GM12872 (cell line): ENCODE results near the gene TUNAR.

Experiments
- TF ChIP-seq, protein P1 (sequence below): IDR thresholded peaks from 3 replicates; pipeline ENCODE4 v1.5.1; 2011; ENCODE audit warnings: low read depth, mild to moderate bottlenecking, low read length, moderate library complexity; ENCODE audit not compliant: insufficient read depth

TUNAR gene

DNA sequence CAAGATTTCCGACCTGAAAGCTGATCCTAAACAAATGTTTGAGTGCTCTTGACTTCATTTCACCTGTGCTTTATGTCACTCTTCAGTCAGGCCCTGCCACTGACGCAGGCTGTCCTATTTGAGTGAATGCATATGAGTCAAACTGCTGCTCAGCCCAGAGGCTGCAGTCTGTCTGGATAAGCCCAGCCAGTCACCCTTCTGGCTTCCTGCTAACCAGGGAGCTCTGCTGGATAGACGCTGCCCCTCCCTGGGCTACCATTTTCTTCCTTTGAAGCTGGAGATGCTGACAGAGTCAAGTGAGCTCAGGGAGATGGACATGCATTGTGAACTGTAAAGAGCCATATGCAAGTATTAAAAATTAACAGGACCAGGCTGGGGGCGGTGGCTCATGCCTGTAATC is 5.1 kb upstream of the TUNAR start:
- TF ChIP-seq, protein P1, sequence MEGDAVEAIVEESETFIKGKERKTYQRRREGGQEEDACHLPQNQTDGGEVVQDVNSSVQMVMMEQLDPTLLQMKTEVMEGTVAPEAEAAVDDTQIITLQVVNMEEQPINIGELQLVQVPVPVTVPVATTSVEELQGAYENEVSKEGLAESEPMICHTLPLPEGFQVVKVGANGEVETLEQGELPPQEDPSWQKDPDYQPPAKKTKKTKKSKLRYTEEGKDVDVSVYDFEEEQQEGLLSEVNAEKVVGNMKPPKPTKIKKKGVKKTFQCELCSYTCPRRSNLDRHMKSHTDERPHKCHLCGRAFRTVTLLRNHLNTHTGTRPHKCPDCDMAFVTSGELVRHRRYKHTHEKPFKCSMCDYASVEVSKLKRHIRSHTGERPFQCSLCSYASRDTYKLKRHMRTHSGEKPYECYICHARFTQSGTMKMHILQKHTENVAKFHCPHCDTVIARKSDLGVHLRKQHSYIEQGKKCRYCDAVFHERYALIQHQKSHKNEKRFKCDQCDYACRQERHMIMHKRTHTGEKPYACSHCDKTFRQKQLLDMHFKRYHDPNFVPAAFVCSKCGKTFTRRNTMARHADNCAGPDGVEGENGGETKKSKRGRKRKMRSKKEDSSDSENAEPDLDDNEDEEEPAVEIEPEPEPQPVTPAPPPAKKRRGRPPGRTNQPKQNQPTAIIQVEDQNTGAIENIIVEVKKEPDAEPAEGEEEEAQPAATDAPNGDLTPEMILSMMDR: no peak

DNA sequence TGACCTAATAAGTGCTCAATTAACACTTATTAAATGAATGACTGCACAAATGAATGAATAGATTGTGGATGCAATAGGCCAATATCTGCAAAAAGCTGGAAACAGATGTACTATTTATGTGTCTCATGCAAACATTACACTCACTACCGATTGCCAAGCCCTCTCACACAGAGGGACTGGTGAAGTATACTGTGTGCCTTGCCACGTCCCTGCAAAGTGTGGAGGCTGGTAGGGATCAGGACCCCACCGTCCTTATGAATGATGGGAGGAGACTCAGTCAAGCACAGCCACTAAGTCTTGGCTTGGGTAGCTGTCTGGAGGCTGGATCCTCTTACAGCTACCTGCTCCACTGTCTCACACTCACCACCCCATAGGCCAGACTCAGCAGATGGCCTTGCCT is 3.9 kb upstream of the TUNAR start:
- TF ChIP-seq, protein P1: no peak

DNA sequence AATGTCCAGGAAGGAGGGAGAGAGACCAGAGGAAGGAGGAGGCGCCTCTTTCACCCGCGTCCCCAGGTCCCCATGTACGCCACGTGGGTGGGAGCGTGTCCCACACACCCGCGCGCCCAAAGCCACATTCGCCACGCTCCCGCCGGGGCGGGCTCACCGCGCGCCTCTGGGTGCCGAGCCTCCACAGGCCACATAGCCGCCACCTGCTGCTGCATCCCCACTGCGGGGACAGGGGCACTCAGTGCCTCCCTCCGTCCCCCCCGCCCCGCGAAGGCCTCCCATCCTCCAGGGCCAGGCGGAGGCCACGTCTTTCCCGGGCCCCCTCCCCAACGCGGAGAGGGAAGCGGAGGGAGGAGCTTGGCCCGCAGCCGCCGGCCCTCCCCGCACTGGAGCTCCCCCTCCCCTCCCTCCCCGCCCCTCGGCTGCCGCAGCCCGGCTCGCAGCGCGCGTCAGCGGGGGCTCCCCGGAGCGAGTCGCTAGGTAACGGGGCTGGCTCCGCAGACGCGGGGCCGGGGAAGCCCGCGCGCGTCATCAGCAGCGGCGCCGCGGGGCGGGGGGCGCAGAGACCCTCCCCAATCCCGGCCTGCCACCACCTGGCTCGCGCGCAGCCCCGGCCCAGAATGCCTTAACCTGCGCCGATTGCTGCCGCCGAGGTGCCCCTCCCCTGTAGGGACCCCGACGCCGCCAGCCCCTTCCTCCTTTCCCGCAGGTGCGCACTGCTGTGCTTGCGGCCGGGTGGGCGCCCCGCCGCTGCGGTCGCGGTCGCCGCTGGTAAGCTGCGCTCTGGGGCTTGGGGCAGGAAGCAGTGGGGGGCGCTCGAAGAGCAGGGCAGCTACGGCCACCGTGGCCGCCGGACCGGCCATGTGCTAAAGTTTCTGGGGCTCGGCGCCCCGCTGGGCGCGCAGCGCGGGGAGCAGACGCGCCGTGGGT is 536 bp upstream of the TUNAR start:
- TF ChIP-seq, protein P1: no peak

DNA sequence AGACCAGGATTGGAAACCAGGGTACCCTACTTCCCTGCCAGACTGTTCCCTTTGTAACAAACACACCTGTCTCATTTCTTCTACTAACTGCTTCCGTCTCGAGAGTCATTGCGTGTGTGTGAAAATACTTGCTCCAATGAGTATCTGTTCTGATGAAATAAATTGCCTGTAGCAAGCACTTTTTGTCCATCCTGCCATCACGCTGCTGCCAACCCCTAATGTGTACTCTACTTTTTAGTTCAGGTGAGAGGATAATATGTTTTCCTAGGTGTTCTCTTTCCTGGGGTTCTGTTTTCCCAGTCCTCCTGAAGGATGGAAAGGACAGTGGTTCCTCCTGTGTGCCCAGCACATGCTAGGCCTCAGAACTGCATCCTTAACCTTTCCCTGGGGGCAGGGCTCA is 1.0 kb downstream of the TUNAR start:
- TF ChIP-seq, protein P1: no peak

DNA sequence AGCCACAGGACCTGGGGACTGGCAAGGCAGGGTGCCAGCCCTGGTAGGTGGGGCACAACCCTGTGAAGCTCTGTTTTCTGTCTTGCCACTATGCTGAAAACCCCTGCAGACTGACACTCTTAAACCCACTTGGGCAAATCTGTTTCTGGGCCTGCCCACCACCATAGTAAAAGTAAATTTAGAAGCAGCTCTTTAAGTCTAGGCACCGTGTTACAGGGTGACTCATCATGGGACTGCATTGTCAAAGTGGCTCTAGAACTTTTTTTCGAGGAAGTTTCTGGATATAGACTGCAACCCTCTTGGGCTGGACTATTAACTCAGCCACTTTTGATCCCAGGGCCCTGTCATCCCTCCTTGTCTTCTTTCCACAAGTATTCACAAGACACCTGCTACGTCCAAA is 7.7 kb downstream of the TUNAR start:
- TF ChIP-seq, protein P1: no peak

DNA sequence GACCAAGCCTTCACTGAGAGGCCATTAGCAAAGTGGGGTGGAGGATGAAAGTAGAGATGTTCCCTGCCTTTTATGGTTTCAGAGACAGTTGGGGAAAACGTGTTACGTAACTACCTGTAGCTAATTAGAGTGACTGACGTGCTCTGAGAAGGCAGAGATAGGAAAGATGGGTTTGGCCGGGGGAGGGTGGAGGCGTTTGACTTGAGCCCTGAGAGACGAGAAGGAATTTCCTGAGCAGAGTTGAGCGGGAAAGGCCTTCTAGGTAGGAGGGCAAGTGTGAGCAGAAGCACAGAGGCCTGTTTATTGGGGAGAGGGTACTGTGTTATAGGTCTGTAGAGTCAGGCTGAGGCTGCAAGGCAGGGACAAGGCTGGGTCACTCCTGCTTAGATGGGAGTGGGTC is 8.6 kb downstream of the TUNAR start:
- TF ChIP-seq, protein P1: no peak

DNA sequence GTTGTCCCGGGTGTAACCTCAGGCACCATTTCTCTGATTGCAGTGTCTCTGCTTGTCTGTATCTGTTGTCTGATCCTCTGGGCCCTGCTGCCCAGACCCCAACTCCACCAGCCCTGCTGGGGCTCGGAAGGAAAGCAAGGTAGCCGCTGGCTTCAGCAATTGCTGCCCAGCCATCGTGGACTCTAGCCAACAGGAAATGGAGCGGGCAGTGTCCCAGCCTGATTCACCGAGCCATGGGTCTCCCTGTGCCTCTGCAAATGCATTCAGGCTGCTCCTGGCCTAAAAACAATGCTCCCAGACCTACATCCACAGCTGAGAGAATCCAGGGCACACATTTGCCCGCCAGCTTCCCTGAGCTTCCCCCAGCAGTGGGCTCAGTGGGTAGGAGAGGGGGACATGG is 9.2 kb downstream of the TUNAR start:
- TF ChIP-seq, protein P1: no peak
